Osteocyte (in vitro differentiated cells): ENCODE measurements around the gene SCNN1G. TPM values are rescaled to one million over a fixed set of nuclear protein-coding genes. Genes with fewer than 3 reads are reported as not detected.

Experiments used
- DNase-seq: peaks from one replicate; pipeline ENCODE4 v3.0.0; 2021; ENCODE audit warnings: mixed read lengths; ENCODE audit not compliant: unreplicated experiment; ENCODE audit errors: extremely low spot score
- H3K27ac Mint-ChIP-seq: one replicate; pipeline ENCODE4 v1.8.0; 2021; ENCODE audit warnings: mild to moderate bottlenecking, mixed read lengths; ENCODE audit not compliant: unreplicated experiment
- H3K27me3 Mint-ChIP-seq: one replicate; pipeline ENCODE4 v1.8.0; 2021; ENCODE audit warnings: mixed read lengths; ENCODE audit not compliant: unreplicated experiment
- H3K36me3 Mint-ChIP-seq: one replicate; pipeline ENCODE4 v1.8.0; 2021; ENCODE audit warnings: mixed read lengths; ENCODE audit not compliant: unreplicated experiment
- H3K4me1 Mint-ChIP-seq: one replicate; pipeline ENCODE4 v1.8.0; 2021; ENCODE audit warnings: mixed read lengths; ENCODE audit not compliant: unreplicated experiment
- H3K4me3 Mint-ChIP-seq: one replicate; pipeline ENCODE4 v1.8.0; 2021; ENCODE audit warnings: mild to moderate bottlenecking, moderate library complexity, mixed read lengths; ENCODE audit not compliant: unreplicated experiment
- H3K9me3 Mint-ChIP-seq: one replicate; pipeline ENCODE4 v1.8.0; 2021; ENCODE audit warnings: mixed read lengths; ENCODE audit not compliant: unreplicated experiment
- CTCF ChIP-seq: fragments of 200-600 bp; sonication (generic); IDR thresholded peaks from 2 replicates; pipeline ENCODE4 v1.5.0; 2021; ENCODE audit warnings: antibody characterized with exemption, mild to moderate bottlenecking, moderate library complexity
- total RNA-seq: library from RNA; stranded (reverse); gene quantifications from 2 replicates; pipeline ENCODE4 v1.2.1, GENCODE V29; 2021

Gene SCNN1G
- total RNA-seq, 1 donor from 2014 or later: not detected

- Mint-ChIP-seq H3K27ac (no peak overlapping the region), H3K27me3 (peaks cover 4% of the 10 kb centered on the region), H3K9me3 (no peaks in the 10 kb centered on the region), H3K4me1 (no peaks in the 10 kb centered on the region), H3K36me3 (no peaks in the 10 kb centered on the region), H3K4me3 (no peak overlapping the region)
- no peak for TF ChIP-seq CTCF
- DNase-seq: no peak
These were observed 75.1 kb downstream of the SCNN1G start for GRCh38 chr16:23257682-23258081.

GRCh38 chr16:23258919-23259237, 76.3 kb downstream of the SCNN1G start:
- H3K27ac Mint-ChIP-seq: no peak overlapping the region
- TF ChIP-seq CTCF: no peak
- H3K36me3 Mint-ChIP-seq: no peaks in the 10 kb centered on the region
- no peaks in the 10 kb centered on the region for H3K4me1 Mint-ChIP-seq
- no peak for DNase-seq
- no peaks in the 10 kb centered on the region for H3K9me3 Mint-ChIP-seq
- no peak overlapping the region for H3K4me3 Mint-ChIP-seq
- peaks cover 4% of the 10 kb centered on the region for H3K27me3 Mint-ChIP-seq

Other genes with a start within 250 kb of the SCNN1G start
- 7.9 and 8.4 TPM in 2 replicates for gene USP31, start 33.3 kb upstream of the SCNN1G start, total RNA-seq
- gene SCNN1B, start 119.6 kb downstream of the SCNN1G start, total RNA-seq: not detected in 2 replicates